K562 (cell line): ENCODE results near the gene STK26. TPM values are rescaled to one million over a fixed set of nuclear protein-coding genes. Genes with fewer than 3 reads are reported as not detected.

Source experiments
- ATAC-seq: fragments of 200-7000 bp; cut with Tn5 transposase; 3 replicates; pipeline ENCODE4 v1.9.1; 2020; ENCODE audit warnings: moderate library complexity
- BruUV-seq: library from RNA; stranded (reverse); fragments of 400-500 nt; replicated peaks from 2 replicates; lab custom pipeline; 2021; lab: Mats Ljungman, UMichigan
- CTCF ChIA-PET: fragments of 300-600 bp; formaldehyde crosslinking; extraction: SDS; loops from one replicate; lab custom pipeline; 2021; ENCODE audit warnings: low intra/inter-chr PET ratio; lab: Yijun Ruan, JAX
- POLR2A ChIA-PET: fragments of 300-600, 350-650 bp; sonication (Branson Sonifier 250); formaldehyde crosslinking; extraction: SDS; loops from one replicate; lab custom pipeline; 2021; ENCODE audit warnings: antibody characterized with exemption, inconsistent platforms; lab: Yijun Ruan, JAX
- DNase-seq, 4 experiments: peaks; one replicate each; pipeline versions ENCODE4 v3.0.0 to v3.0.0-alpha.2; 2011 to 2018; ENCODE audit warnings: low spot score in 3 of 4, mixed read lengths in 3 of 4; ENCODE audit errors: extremely low read depth in 1 of 4
- FAIRE-seq: peaks from 2 replicates; lab custom pipeline; 2011; peaks lifted over from hg19 to GRCh38; lab: Jason Lieb, UNC
- H2AFZ ChIP-seq: 2 replicates; pipeline ENCODE4 v1.6.0; 2011; ENCODE audit warnings: low read depth, low read length, control low read depth, inconsistent platforms
- H3K27ac ChIP-seq: fragments of 200-600 bp; 3 replicates; pipeline ENCODE4 v1.8.0; 2011; ENCODE audit warnings: low read depth, mild to moderate bottlenecking, control low read depth, inconsistent platforms, low read length, moderate library complexity, mixed read lengths; ENCODE audit errors: extremely low read depth
- H3K27me3 ChIP-seq, 2 experiments: fragments of 300-600 bp in 1 of 2; 2 replicates in 1 of 2; 3 replicates in 1 of 2; pipeline versions ENCODE4 v1.6.0 to v1.8.0; 2011; ENCODE audit warnings: inconsistent platforms in 2 of 2, low read length in 2 of 2, mild to moderate bottlenecking in 1 of 2, mixed read lengths in 1 of 2, moderate library complexity in 1 of 2; ENCODE audit not compliant: control insufficient read depth in 2 of 2, insufficient read depth in 2 of 2
- H3K36me3 ChIP-seq: fragments of 300-600 bp; 3 replicates; pipeline ENCODE4 v1.8.0; 2011; ENCODE audit warnings: mild to moderate bottlenecking, low read length, inconsistent platforms; ENCODE audit not compliant: control insufficient read depth, insufficient read depth
- H3K4me1 ChIP-seq, 2 experiments: fragments of 200-600 bp in 1 of 2; replicated peaks in 1 of 2; 2 replicates in 1 of 2; 3 replicates in 1 of 2; pipeline versions ENCODE4 v1.5.1 to v1.8.0; 2011; ENCODE audit warnings: inconsistent platforms in 2 of 2, low read length in 2 of 2, mild to moderate bottlenecking in 1 of 2, mixed read lengths in 1 of 2, moderate library complexity in 1 of 2; ENCODE audit not compliant: control insufficient read depth in 2 of 2, insufficient read depth in 2 of 2
- H3K4me2 ChIP-seq: 2 replicates; pipeline ENCODE4 v1.6.1; 2011; ENCODE audit warnings: low read length, control low read depth, inconsistent platforms, mixed read lengths; ENCODE audit not compliant: insufficient read depth
- H3K4me3 ChIP-seq: fragments of 200-600 bp; sonication (generic), shearing (Covaris generic); 2 replicates; pipeline ENCODE4 v1.5.1; 2016; ENCODE audit warnings: control low read depth, inconsistent platforms
- H3K79me2 ChIP-seq: fragments of 200-600 bp; 3 replicates; pipeline ENCODE4 v1.8.0; 2011; ENCODE audit warnings: low read length, inconsistent platforms; ENCODE audit not compliant: control insufficient read depth, insufficient read depth
- H3K9ac ChIP-seq, 2 experiments: 2 replicates each; pipeline versions ENCODE4 v1.6.0 to v1.6.1; 2011; ENCODE audit warnings: low read depth in 2 of 2, low read length in 2 of 2, control low read depth in 1 of 2, inconsistent platforms in 1 of 2, mild to moderate bottlenecking in 1 of 2, mixed read lengths in 1 of 2; ENCODE audit not compliant: insufficient read depth in 1 of 2
- H3K9me1 ChIP-seq: one replicate; pipeline ENCODE4 v1.6.0; 2011; ENCODE audit warnings: inconsistent platforms, mild to moderate bottlenecking, low read length, moderate library complexity; ENCODE audit not compliant: control insufficient read depth, insufficient read depth
- H3K9me3 ChIP-seq: replicated peaks from 2 replicates; pipeline ENCODE4 v1.5.1; 2011; ENCODE audit warnings: low read depth, low read length, inconsistent platforms; ENCODE audit not compliant: control insufficient read depth, insufficient read depth
- H4K20me1 ChIP-seq: replicated peaks from 2 replicates; pipeline ENCODE4 v1.6.1; 2011; ENCODE audit warnings: low read length, inconsistent platforms, mixed read lengths; ENCODE audit not compliant: control insufficient read depth, insufficient read depth
- ETV6 ChIP-seq, 3 experiments: fragments of 150-350 bp in 1 of 3; sonication (generic) in 1 of 3; formaldehyde crosslinking in 1 of 3; IDR thresholded peaks; 2 replicates each; pipeline versions ENCODE4 v1.6.1 to v1.8.0; 2014 to 2022; ENCODE audit warnings: borderline replicate concordance in 2 of 3, low read depth in 2 of 3, antibody characterized with exemption in 1 of 3, low read length in 1 of 3, mild to moderate bottlenecking in 1 of 3, missing genetic modification reagents in 1 of 3
- HLTF ChIP-seq: fragments of 450-650 bp; IDR thresholded peaks from 2 replicates; pipeline ENCODE4 v1.6.1; 2016
- PCBP1 ChIP-seq: fragments of 200-400 bp; formaldehyde crosslinking; IDR thresholded peaks from 2 replicates; pipeline ENCODE4 v1.6.1; 2018; ENCODE audit warnings: mild to moderate bottlenecking, low read depth, low read length; ENCODE audit not compliant: poor library complexity, severe bottlenecking
- PHB ChIP-seq: fragments of 250-450 bp; sonication (Bioruptor Pico); IDR thresholded peaks from 2 replicates; pipeline ENCODE4 v1.5.0; 2021
- PHF8 ChIP-seq: fragments of 200-600 bp; sonication (generic); IDR thresholded peaks from 2 replicates; pipeline ENCODE4 v1.6.1; 2012; ENCODE audit warnings: mixed run types, mild to moderate bottlenecking, inconsistent platforms, low read length, moderate library complexity, borderline replicate concordance
- REST ChIP-seq, 2 experiments: fragments of 450-650 bp; formaldehyde crosslinking in 1 of 2; IDR thresholded peaks; 2 replicates each; pipeline versions ENCODE4 v1.4.0 to v1.6.1; 2014 to 2020; ENCODE audit warnings: mild to moderate bottlenecking in 2 of 2, borderline replicate concordance in 1 of 2, low read depth in 1 of 2
- SNAPC5 ChIP-seq: fragments of 250-450 bp; sonication (Bioruptor Pico); IDR thresholded peaks from 2 replicates; pipeline ENCODE4 v1.8.0; 2021; ENCODE audit warnings: moderate library complexity, mild to moderate bottlenecking, inconsistent platforms
- ZNF707 ChIP-seq: fragments of 250-450 bp; sonication (Bioruptor Pico); conservative IDR thresholded peaks from 2 replicates; pipeline ENCODE4 v1.8.0; 2022; ENCODE audit warnings: inconsistent platforms, mild to moderate bottlenecking, moderate library complexity
- WGBS: fragments of 100-300 bp; shearing (Covaris generic); methylation state at CpG from one replicate; pipeline ENCODE4 v1.1.6; 2016; ENCODE audit warnings: low coverage, mixed read lengths; ENCODE audit not compliant: insufficient coverage; ENCODE audit errors: missing lambda C conversion rate; 5-methylcytosine and 5-hydroxymethylcytosine counted together
- in situ Hi-C: fragments of 300-500 bp; cut with MboI; formaldehyde crosslinking; loops from 4 replicates; pipeline ENCODE4 v1.15.0; 2018; ENCODE audit warnings: inconsistent platforms, mixed read lengths
- intact Hi-C: fragments of 100-400 bp; cut with micrococcal nuclease; formaldehyde crosslinking; loops from 2 replicates; pipeline ENCODE4 v1.14.2; 2022
- polyA plus RNA-seq, 8 experiments: library from polyadenylated mRNA; depleted of rRNA in 4 of 8; stranded (reverse) in 5 of 8; unstranded in 3 of 8; fragments of >200 nt; fragmentation: Nextera tagmentation in 2 of 8; fragmentation: Illumina TruSeq in 1 of 8; extraction: Ambion mirVana in 2 of 8; extraction: Trizol in 1 of 8; gene quantifications; 2 replicates each; pipeline versions ENCODE4 v1.2.1 to v1.2.3, GENCODE V29; 2011 to 2014; ENCODE audit warnings: inconsistent platforms in 1 of 8, missing spikeins in 1 of 8
- total RNA-seq, 7 experiments: library from RNA; depleted of rRNA in 6 of 7; stranded (reverse); fragments of >200 nt in 6 of 7; fragmentation: Illumina TruSeq in 2 of 7; extraction: Trizol in 2 of 7; gene quantifications; 2 replicates each; pipeline versions ENCODE4 v1.2.1 to v1.2.3, GENCODE V29; 2011 to 2021; ENCODE audit warnings: low replicate concordance in 1 of 7

Gene STK26
- total and polyA plus RNA-seq, 9 of the 15 experiments (the other 6 are each of a cell fraction or from before 2014, with no cell fraction given), result 28.1 to 72.9 (median 50.1) TPM

GRCh38 chrX:132090403-132091159, 67.5 kb downstream of the STK26 start (continued):
- no peak for TF ChIP-seq ETV6 (IDR thresholded peaks at IDR 0.05; ENCODE audit: borderline replicate concordance in 1 of 2, low read depth in 2 of 2, low read length in 1 of 2)
- TF ChIP-seq ETV6 (CRISPR knock-in tag; IDR thresholded peaks at IDR 0.05; ENCODE audit: borderline replicate concordance), result no peak
- TF ChIP-seq HLTF, result no peak
- no peak for TF ChIP-seq PHF8
- TF ChIP-seq SNAPC5 (CRISPR knock-in tag), result no peak
- no peak for TF ChIP-seq ZNF707
- no peak for TF ChIP-seq PCBP1
- TF ChIP-seq PHB (CRISPR knock-in tag), result no peak

GRCh38 chrX:132092439-132093065, 69.5 kb downstream of the STK26 start:
- in situ Hi-C loops, result loop anchor here (25.0 kb wide), 1 partner anchor 520 kb away; no protein-coding TSS in a partner anchor
- TF ChIP-seq REST (IDR thresholded peaks at IDR 0.05; ENCODE audit: borderline replicate concordance), result peak; percentile 31; the same call in 1 of the 2 replicates
- TF ChIP-seq REST (CRISPR knock-in tag; IDR thresholded peaks at IDR 0.05; ENCODE audit: low read depth), result no peak

More at GRCh38 chrX:132092439-132093065, 69.5 kb downstream of the STK26 start:
- Histone ChIP-seq H3K36me3 (no peaks in the 10 kb centered on the region), H3K4me3 (no peak overlapping the region), H3K9me1 (no peaks in the 10 kb centered on the region), H3K79me2 (no peaks in the 10 kb centered on the region), H2AFZ (peak overlapping the region; percentile 3; the same call in 1 of the 2 replicates), H3K27ac (no peak overlapping the region), H3K4me2 (no peak overlapping the region), H3K4me1 (no peaks in the 10 kb centered on the region), H3K9me3 (no peaks in the 10 kb centered on the region), H3K9ac (no peak overlapping the region), H3K27me3 (no peaks in the 10 kb centered on the region; a peak in 1 of 5 replicates), H4K20me1 (no peaks in the 10 kb centered on the region)
- FAIRE-seq (peak; percentile 76), ATAC-seq (peak; percentile 96), DNase-seq (peak; percentile 53 to 77 (median 55))
- WGBS, result 26% methylated on average over 7 of the region's 7 CpGs
- intact Hi-C loops, result loop anchor here (1.0 to 5.0 kb wide), 3 partner anchors 127 to 522 kb away; partner anchors contain the start of gene RAP2C
- CTCF ChIA-PET, result no interaction called here
- no TSS peak for BruUV-seq
- POLR2A ChIA-PET, result interaction anchor here (0.8 kb wide), 1 partner anchor 9 kb away, joined by 3 read pairs; no protein-coding TSS in a partner anchor
